HepG2 (cell line): ENCODE data around the gene CBFA2T2. TPM values are rescaled to one million over a fixed set of nuclear protein-coding genes. Genes with fewer than 3 reads are reported as not detected.
A peak's percentile ranks its signal among the peaks of the same experiment; 100 is the strongest.

Source experiments
- ARID5B ChIP-seq: IDR thresholded peaks from 2 replicates; pipeline ENCODE4 v1.4.0; 2020; ENCODE audit warnings: mild to moderate bottlenecking, missing genetic modification reagents
- DBP ChIP-seq: sonication (generic); formaldehyde crosslinking; IDR thresholded peaks from 2 replicates; pipeline ENCODE4 v1.4.0; 2020; ENCODE audit warnings: missing genetic modification reagents; ENCODE audit errors: not compliant biosample characterization
- E2F2 ChIP-seq: sonication (generic); formaldehyde crosslinking; IDR thresholded peaks from 2 replicates; pipeline ENCODE4 v1.4.0; 2020; ENCODE audit warnings: missing genetic modification reagents, borderline replicate concordance
- FOXA3 ChIP-seq: IDR thresholded peaks from 2 replicates; pipeline ENCODE4 v1.6.1; 2016; ENCODE audit warnings: missing genetic modification reagents, missing compliant biosample characterization
- HDAC6 ChIP-seq: fragments of 200-600 bp; sonication (generic); IDR thresholded peaks from 2 replicates; pipeline ENCODE4 v1.7.0; 2017; ENCODE audit warnings: mild to moderate bottlenecking, antibody characterized with exemption, low read length, low read depth
- KDM1A ChIP-seq: IDR thresholded peaks from 2 replicates; pipeline ENCODE4 v1.6.1; 2016; ENCODE audit warnings: missing compliant biosample characterization
- RBM22 ChIP-seq: fragments of 200-400 bp; formaldehyde crosslinking; optimal IDR thresholded peaks from 2 replicates; pipeline ENCODE3; 2017; ENCODE audit warnings: mild to moderate bottlenecking, low read length, moderate library complexity
- SIX1 ChIP-seq: sonication (generic); formaldehyde crosslinking; IDR thresholded peaks from 2 replicates; pipeline ENCODE4 v1.4.0; 2020; ENCODE audit warnings: missing genetic modification reagents, borderline replicate concordance
- SOX6 ChIP-seq, 2 experiments: fragments of 450-650 bp in 1 of 2; sonication (generic) in 1 of 2; formaldehyde crosslinking in 1 of 2; IDR thresholded peaks; 2 replicates each; pipeline versions ENCODE4 v1.4.0 to v1.6.1; 2017 to 2020; ENCODE audit warnings: antibody characterized with exemption in 1 of 2, mild to moderate bottlenecking in 1 of 2, missing genetic modification reagents in 1 of 2
- STAT5B ChIP-seq: sonication (generic); formaldehyde crosslinking; IDR thresholded peaks from 2 replicates; pipeline ENCODE4 v1.4.0; 2020; ENCODE audit warnings: missing genetic modification reagents
- ZNF275 ChIP-seq: sonication (generic); formaldehyde crosslinking; IDR thresholded peaks from 2 replicates; pipeline ENCODE4 v1.8.0; 2022; ENCODE audit warnings: missing genetic modification reagents, mild to moderate bottlenecking, inconsistent platforms, borderline replicate concordance
- ZNF580 ChIP-seq: IDR thresholded peaks from 2 replicates; pipeline ENCODE4 v1.6.1; 2016; ENCODE audit warnings: low read depth, borderline replicate concordance
- ZNF615 ChIP-seq: sonication (generic); formaldehyde crosslinking; IDR thresholded peaks from 2 replicates; pipeline ENCODE4 v1.5.0; 2020; ENCODE audit warnings: mild to moderate bottlenecking, missing genetic modification reagents, borderline replicate concordance
- ZSCAN9 ChIP-seq: IDR thresholded peaks from 2 replicates; pipeline ENCODE4 v1.6.1; 2016; ENCODE audit warnings: borderline replicate concordance
- polyA plus RNA-seq, 8 experiments: library from polyadenylated mRNA; depleted of rRNA in 3 of 8; stranded (reverse) in 7 of 8; unstranded in 1 of 8; fragments of >200 nt; fragmentation: Illumina TruSeq in 4 of 8; extraction: Trizol in 4 of 8; gene quantifications; 2 replicates each; pipeline versions ENCODE4 v1.2.1 to v1.2.3, GENCODE V29; 2011 to 2016; ENCODE audit warnings: low read depth in 4 of 8, missing spikeins in 1 of 8, mixed read lengths in 1 of 8; ENCODE audit not compliant: insufficient read depth in 1 of 8
- total RNA-seq, 5 experiments: library from RNA; depleted of rRNA; stranded (reverse); fragments of >200 nt; fragmentation: Illumina TruSeq; extraction: Trizol; gene quantifications; 2 replicates each; pipeline ENCODE4 v1.2.3, GENCODE V29; 2016; ENCODE audit warnings: low read depth in 1 of 5
- TF ChIP-seq, protein P1 (sequence below): sonication (generic); formaldehyde crosslinking; conservative IDR thresholded peaks from 2 replicates; pipeline ENCODE4 v1.4.0; 2020; ENCODE audit warnings: missing genetic modification reagents
- TF ChIP-seq, protein P2 (sequence below): sonication (generic); formaldehyde crosslinking; IDR thresholded peaks from 2 replicates; pipeline ENCODE4 v1.8.0; 2022; ENCODE audit warnings: mild to moderate bottlenecking, missing genetic modification reagents; ENCODE audit not compliant: insufficient replicate concordance
- TF ChIP-seq, protein P3 (sequence below): IDR thresholded peaks from 2 replicates; pipeline ENCODE4 v1.6.1; 2016; ENCODE audit warnings: mild to moderate bottlenecking

The CBFA2T2 gene
- total and polyA plus RNA-seq, 2 of the 13 experiments (the other 11 are each of a cell fraction or from before 2014, with no cell fraction given), result 6.3 to 21.2 TPM

- TF ChIP-seq KDM1A (CRISPR knock-in tag) (no peak), ZSCAN9 (CRISPR knock-in tag) (peak; percentile 91), FOXA3 (CRISPR knock-in tag) (peak; percentile 86), SIX1 (CRISPR knock-in tag) (peak; percentile 52; the same call in 1 of the 2 replicates), STAT5B (no peak), E2F2 (CRISPR knock-in tag) (no peak), HDAC6 (no peak), ZNF580 (CRISPR knock-in tag) (0 out of 2 replicates have a peak, but pooled peaks have one; percentile 49), ARID5B (CRISPR knock-in tag) (peak; percentile 81), SOX6 (IDR thresholded peaks at IDR 0.05) (no peak), SOX6 (CRISPR knock-in tag; IDR thresholded peaks at IDR 0.05) (peak; percentile 24; the same call in 1 of the 2 replicates), ZNF275 (no peak), DBP (CRISPR knock-in tag) (no peak), RBM22 (no peak), ZNF615 (CRISPR knock-in tag) (no peak)
- TF ChIP-seq, protein P1, sequence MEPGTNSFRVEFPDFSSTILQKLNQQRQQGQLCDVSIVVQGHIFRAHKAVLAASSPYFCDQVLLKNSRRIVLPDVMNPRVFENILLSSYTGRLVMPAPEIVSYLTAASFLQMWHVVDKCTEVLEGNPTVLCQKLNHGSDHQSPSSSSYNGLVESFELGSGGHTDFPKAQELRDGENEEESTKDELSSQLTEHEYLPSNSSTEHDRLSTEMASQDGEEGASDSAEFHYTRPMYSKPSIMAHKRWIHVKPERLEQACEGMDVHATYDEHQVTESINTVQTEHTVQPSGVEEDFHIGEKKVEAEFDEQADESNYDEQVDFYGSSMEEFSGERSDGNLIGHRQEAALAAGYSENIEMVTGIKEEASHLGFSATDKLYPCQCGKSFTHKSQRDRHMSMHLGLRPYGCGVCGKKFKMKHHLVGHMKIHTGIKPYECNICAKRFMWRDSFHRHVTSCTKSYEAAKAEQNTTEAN, result 0 out of 2 replicates have a peak, but pooled peaks have one; percentile 35
- TF ChIP-seq, protein P2, sequence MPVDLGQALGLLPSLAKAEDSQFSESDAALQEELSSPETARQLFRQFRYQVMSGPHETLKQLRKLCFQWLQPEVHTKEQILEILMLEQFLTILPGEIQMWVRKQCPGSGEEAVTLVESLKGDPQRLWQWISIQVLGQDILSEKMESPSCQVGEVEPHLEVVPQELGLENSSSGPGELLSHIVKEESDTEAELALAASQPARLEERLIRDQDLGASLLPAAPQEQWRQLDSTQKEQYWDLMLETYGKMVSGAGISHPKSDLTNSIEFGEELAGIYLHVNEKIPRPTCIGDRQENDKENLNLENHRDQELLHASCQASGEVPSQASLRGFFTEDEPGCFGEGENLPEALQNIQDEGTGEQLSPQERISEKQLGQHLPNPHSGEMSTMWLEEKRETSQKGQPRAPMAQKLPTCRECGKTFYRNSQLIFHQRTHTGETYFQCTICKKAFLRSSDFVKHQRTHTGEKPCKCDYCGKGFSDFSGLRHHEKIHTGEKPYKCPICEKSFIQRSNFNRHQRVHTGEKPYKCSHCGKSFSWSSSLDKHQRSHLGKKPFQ (CRISPR knock-in tag), result peak; percentile 52
- TF ChIP-seq, protein P3, sequence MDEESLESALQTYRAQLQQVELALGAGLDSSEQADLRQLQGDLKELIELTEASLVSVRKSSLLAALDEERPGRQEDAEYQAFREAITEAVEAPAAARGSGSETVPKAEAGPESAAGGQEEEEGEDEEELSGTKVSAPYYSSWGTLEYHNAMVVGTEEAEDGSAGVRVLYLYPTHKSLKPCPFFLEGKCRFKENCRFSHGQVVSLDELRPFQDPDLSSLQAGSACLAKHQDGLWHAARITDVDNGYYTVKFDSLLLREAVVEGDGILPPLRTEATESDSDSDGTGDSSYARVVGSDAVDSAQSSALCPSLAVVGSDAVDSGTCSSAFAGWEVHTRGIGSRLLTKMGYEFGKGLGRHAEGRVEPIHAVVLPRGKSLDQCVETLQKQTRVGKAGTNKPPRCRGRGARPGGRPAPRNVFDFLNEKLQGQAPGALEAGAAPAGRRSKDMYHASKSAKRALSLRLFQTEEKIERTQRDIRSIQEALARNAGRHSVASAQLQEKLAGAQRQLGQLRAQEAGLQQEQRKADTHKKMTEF (CRISPR knock-in tag), result peak; percentile 36; the same call in 1 of the 2 replicates
These were observed 49.2 kb downstream of the CBFA2T2 start (continued) for GRCh38 chr20:33539129-33539528.
